ENCODE measurements around the gene COL16A1. TPM values are rescaled to one million over a fixed set of nuclear protein-coding genes. Genes with fewer than 3 reads are reported as not detected.
A peak's percentile ranks its signal among the peaks of the same experiment; 100 is the strongest.

The COL16A1 gene
- total RNA-seq, 4 donors from 2014 or later: 4.3 to 11.4 (median 5.3) TPM

DNA sequence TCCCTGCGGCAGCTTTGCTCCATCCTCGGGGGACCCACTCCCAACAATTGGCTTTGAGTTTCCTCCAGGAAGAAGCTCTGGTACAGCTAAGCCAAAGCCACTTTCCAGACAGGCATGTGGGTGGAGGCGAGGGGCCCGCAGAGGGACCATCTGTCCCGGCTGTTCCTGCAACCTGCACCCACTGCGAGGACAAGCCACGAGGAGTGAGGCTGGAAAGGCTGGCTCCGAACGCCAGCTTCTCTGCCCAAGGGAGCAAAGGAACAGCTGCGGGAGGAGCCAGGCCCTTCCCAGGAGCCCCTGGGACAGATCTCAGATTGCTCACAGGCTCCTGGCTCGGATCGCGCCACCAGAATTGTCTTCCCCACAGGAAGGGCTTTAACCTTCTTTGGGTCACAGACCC, 30.8 kb downstream of the COL16A1 start:
- intact Hi-C loops (cut with DNase I; ENCODE audit: low total_unique reads): loop anchor here (2.0 kb wide), 1 partner anchor 30 kb away; no protein-coding TSS in a partner anchor
- DNase-seq: peak; percentile 18 to 71
- in situ Hi-C loops (cut with MboI; ENCODE audit: low sequenced_read_pairs in 4 of 4): loop anchor here (25.0 kb wide), 1 partner anchor 289 kb away; no protein-coding TSS in a partner anchor

GRCh38 chr1:31671561-31672201, 32.1 kb downstream of the COL16A1 start:
- no peaks in the 10 kb centered on the region for H3K27me3 ChIP-seq
- intact Hi-C loops (cut with DNase I; ENCODE audit: low total_unique reads): loop anchor here (2.0 kb wide), 1 partner anchor 31 kb away; no protein-coding TSS in a partner anchor

More for the DNA sequence above, 30.8 kb downstream of the COL16A1 start:
- Histone ChIP-seq H3K27me3 (no peaks in the 10 kb centered on the region), H3K36me3 (no peaks in the 10 kb centered on the region), H3K4me1 (peaks cover 34 to 42% of the 10 kb centered on the region in 2 donors), H3K4me3 (no peak overlapping the region), H3K27ac (peak overlapping the region; percentile 33 to 58 (median 42)), H3K9me3 (no peaks in the 10 kb centered on the region)
- ATAC-seq: peak; percentile 59 to 77
- TF ChIP-seq POLR2A (IDR thresholded peaks at IDR 0.05): no peak
- TF ChIP-seq CTCF (IDR thresholded peaks at IDR 0.05 in 4 of 5, conservative IDR thresholded peaks at IDR 0.05 in 1 of 5): no peak

DNA sequence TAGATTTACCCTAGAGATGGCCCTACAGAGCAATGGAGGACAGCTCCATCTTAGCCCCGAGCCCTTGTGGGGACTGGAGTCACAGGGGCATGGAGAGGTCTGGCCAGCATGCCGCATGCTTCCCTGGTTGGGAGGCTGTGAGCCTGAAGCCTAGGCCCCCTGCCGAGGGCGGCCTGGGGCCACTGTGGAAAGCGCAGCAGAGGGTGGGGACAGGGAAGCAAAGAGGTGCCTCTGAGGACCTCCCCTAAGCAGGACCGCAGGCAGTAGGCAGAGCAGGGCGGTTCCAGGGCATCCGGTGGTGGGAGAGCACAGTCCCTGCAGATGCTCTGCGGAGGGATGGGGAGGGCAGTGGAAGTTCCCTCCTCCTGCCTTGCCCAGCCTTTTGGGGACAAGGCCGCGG, 32.7 kb downstream of the COL16A1 start:
- peak overlapping the region in 2 of 4 donors; percentile 53 to 69 for H3K27ac ChIP-seq
- H3K9me3 ChIP-seq: no peaks in the 10 kb centered on the region
- H3K27me3 ChIP-seq: no peaks in the 10 kb centered on the region
- intact Hi-C loops (cut with DNase I; ENCODE audit: low total_unique reads) (no loop called here), in situ Hi-C loops (cut with MboI; ENCODE audit: low sequenced_read_pairs in 4 of 4) (loop anchor here (25.0 kb wide), 1 partner anchor 291 kb away; no protein-coding TSS in a partner anchor)
- no peak overlapping the region for H3K4me3 ChIP-seq
- H3K36me3 ChIP-seq: no peaks in the 10 kb centered on the region
- ATAC-seq: no peak
- TF ChIP-seq POLR2A (IDR thresholded peaks at IDR 0.05): no peak
- no peak for TF ChIP-seq CTCF (IDR thresholded peaks at IDR 0.05 in 4 of 5, conservative IDR thresholded peaks at IDR 0.05 in 1 of 5)
- H3K4me1 ChIP-seq: peaks cover 34 to 42% of the 10 kb centered on the region in 2 donors
- no peak for DNase-seq

More at GRCh38 chr1:31671561-31672201, 32.1 kb downstream of the COL16A1 start:
- in situ Hi-C loops (cut with MboI; ENCODE audit: low sequenced_read_pairs in 4 of 4): loop anchor here (25.0 kb wide), 1 partner anchor 291 kb away; no protein-coding TSS in a partner anchor
- H3K9me3 ChIP-seq: no peaks in the 10 kb centered on the region
- DNase-seq (no peak), ATAC-seq (no peak)
- no peak for TF ChIP-seq POLR2A (IDR thresholded peaks at IDR 0.05)
- peaks cover 34 to 42% of the 10 kb centered on the region in 2 donors for H3K4me1 ChIP-seq
- no peaks in the 10 kb centered on the region for H3K36me3 ChIP-seq
- H3K4me3 ChIP-seq: no peak overlapping the region
- peak overlapping the region in 1 of 4 donors; percentile 53 for H3K27ac ChIP-seq

GRCh38 chr1:31670593-31670964, 33.2 kb downstream of the COL16A1 start:
- intact Hi-C loops (cut with DNase I; ENCODE audit: low total_unique reads) (no loop called here), in situ Hi-C loops (cut with MboI; ENCODE audit: low sequenced_read_pairs in 4 of 4) (loop anchor here (25.0 kb wide), 1 partner anchor 292 kb away; no protein-coding TSS in a partner anchor)
- no peak for DNase-seq
- Histone ChIP-seq H3K36me3 (no peaks in the 10 kb centered on the region), H3K4me1 (peaks cover 34 to 41% of the 10 kb centered on the region in 2 donors), H3K27me3 (no peaks in the 10 kb centered on the region), H3K4me3 (peak overlapping the region; percentile 29 to 50 (median 48)), H3K27ac (peak overlapping the region; percentile 53 to 69 (median 60)), H3K9me3 (no peaks in the 10 kb centered on the region)
- TF ChIP-seq POLR2A (IDR thresholded peaks at IDR 0.05): no peak
- TF ChIP-seq CTCF (IDR thresholded peaks at IDR 0.05 in 4 of 5, conservative IDR thresholded peaks at IDR 0.05 in 1 of 5): no peak
- ATAC-seq: no peak

All from gastrocnemius medialis (tissue), 4 donors.